Muscle of leg (tissue), 11 donors: ENCODE data around the gene GRPEL1. TPM values are rescaled to one million over a fixed set of nuclear protein-coding genes. Genes with fewer than 3 reads are reported as not detected.

Source experiments
- DNase-seq: peaks from one replicate; pipeline ENCODE4 v3.0.0; 2013
- H3K27ac ChIP-seq: one replicate; pipeline ENCODE4 v1.5.1; 2013; ENCODE audit warnings: mild to moderate bottlenecking, low read length, control low read depth
- H3K27me3 ChIP-seq: one replicate; pipeline ENCODE4 v1.6.1; 2013; ENCODE audit warnings: low read length; ENCODE audit not compliant: control insufficient read depth, insufficient read depth
- H3K36me3 ChIP-seq: one replicate; pipeline ENCODE4 v1.6.1; 2013; ENCODE audit warnings: low read length; ENCODE audit not compliant: control insufficient read depth, insufficient read depth
- H3K4me1 ChIP-seq: one replicate; pipeline ENCODE4 v1.6.1; 2013; ENCODE audit warnings: low read length; ENCODE audit not compliant: control insufficient read depth, insufficient read depth
- H3K4me3 ChIP-seq: one replicate; pipeline ENCODE4 v1.5.1; 2013; ENCODE audit warnings: low read length, control low read depth
- H3K9me3 ChIP-seq: replicated peaks from 2 replicates; pipeline ENCODE4 v1.6.1; 2013; ENCODE audit warnings: low read depth, low read length; ENCODE audit not compliant: control insufficient read depth
- WGBS: methylation state at CpG from one replicate; pipeline ENCODE4 v1.1.5; 2013; ENCODE audit warnings: missing lambda C conversion rate; ENCODE audit not compliant: insufficient coverage; 5-methylcytosine and 5-hydroxymethylcytosine counted together
- polyA plus RNA-seq, 8 donors: library from polyadenylated mRNA; unstranded; fragments of 120-200 nt; gene quantifications; one replicate each; pipeline versions ENCODE4 v1.2.1 to v1.2.3, GENCODE V29; 2013; ENCODE audit warnings: inconsistent platforms in 1 of 8, low replicate concordance in 1 of 8; ENCODE audit not compliant: insufficient read length in 8 of 8, insufficient read depth in 1 of 8
- total RNA-seq: library from RNA; stranded (reverse); fragments of 120-200 nt; gene quantifications from one replicate; pipeline ENCODE4 v1.2.4, GENCODE V29; 2013

GRPEL1 gene
- total and polyA plus RNA-seq, 9 donors = 27.7 to 31.5 (median 30.0) TPM

DNA sequence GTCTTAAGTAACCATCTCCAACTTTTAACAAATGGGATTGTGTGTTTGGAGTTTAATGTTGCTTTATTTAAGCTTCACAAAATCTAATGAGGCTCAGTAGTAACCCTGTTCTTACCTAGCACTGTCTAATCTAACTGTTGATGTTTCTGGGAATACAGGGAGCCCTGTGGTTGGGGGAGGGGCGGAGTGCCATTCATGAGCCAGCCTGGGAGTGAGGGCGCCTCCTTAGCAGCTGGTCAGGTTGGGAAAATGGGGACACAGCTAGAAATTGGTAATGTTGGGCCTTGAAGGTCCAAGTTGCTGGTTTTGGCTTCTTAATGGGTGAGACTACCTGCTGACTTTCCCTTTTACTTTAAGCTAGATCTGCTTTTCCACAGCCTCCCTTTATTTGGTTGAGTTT is 47.6 kb downstream of the GRPEL1 start:
- H3K4me1 ChIP-seq = peaks cover 11% of the 10 kb centered on the region
- WGBS = 80% methylated on average over 1 of the region's 2 CpGs
- DNase-seq = no peak
- peaks cover 71% of the 10 kb centered on the region for H3K36me3 ChIP-seq
- no peak overlapping the region for H3K4me3 ChIP-seq
- no peaks in the 10 kb centered on the region for H3K9me3 ChIP-seq
- no peak overlapping the region for H3K27ac ChIP-seq
- no peaks in the 10 kb centered on the region for H3K27me3 ChIP-seq

DNA sequence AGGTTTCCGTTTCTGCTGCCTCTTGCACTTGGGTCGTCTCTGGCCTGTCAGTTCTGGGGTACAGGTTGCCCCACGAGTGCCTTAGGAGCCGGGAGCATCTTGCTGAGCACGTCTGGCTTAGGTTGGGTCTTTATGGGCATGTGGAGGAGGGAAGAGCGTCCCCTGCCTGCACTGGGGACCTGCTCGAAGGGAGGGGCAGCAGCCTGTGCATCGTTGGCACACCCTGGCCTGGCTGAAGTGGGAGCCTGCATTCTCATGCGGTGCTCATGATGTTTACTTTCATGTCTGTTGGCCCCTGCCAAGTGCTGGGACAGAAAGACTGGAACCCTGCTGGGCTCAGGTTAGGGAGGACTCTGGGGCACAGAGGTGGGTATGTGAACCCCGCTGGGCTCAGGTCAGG is 48.5 kb downstream of the GRPEL1 start:
- no peak for DNase-seq
- 85% methylated on average over 8 of the region's 10 CpGs for WGBS
- no peak overlapping the region for H3K4me3 ChIP-seq
- no peaks in the 10 kb centered on the region for H3K27me3 ChIP-seq
- peaks cover 71% of the 10 kb centered on the region for H3K36me3 ChIP-seq
- no peak overlapping the region for H3K27ac ChIP-seq
- no peaks in the 10 kb centered on the region for H3K9me3 ChIP-seq
- H3K4me1 ChIP-seq = peaks cover 11% of the 10 kb centered on the region

DNA sequence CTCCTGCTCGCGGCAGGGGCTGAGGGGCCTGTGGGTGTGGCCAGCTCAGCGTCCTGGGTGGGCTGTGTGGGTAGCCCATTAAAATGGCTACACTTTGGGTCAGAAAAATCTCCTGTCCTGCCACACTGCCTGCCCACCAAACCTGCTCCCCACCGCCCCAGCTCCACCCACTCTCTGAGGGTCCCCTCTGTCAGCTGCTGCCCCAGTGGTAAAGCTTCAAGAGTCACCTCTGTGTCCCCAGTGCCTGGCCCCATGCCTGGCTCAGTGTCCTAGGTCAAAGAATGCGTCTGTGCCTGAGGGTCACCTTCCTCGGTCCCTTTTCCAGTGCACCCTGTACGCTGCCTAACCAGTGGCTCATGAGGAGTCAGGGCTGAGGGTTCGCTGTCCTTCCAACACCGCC is 49.6 kb downstream of the GRPEL1 start:
- peaks cover 11% of the 10 kb centered on the region for H3K4me1 ChIP-seq
- 94% methylated on average over 8 of the region's 9 CpGs for WGBS
- H3K27me3 ChIP-seq = no peaks in the 10 kb centered on the region
- peaks cover 63% of the 10 kb centered on the region for H3K36me3 ChIP-seq
- no peaks in the 10 kb centered on the region for H3K9me3 ChIP-seq
- no peak overlapping the region for H3K27ac ChIP-seq
- DNase-seq = no peak
- no peak overlapping the region for H3K4me3 ChIP-seq

DNA sequence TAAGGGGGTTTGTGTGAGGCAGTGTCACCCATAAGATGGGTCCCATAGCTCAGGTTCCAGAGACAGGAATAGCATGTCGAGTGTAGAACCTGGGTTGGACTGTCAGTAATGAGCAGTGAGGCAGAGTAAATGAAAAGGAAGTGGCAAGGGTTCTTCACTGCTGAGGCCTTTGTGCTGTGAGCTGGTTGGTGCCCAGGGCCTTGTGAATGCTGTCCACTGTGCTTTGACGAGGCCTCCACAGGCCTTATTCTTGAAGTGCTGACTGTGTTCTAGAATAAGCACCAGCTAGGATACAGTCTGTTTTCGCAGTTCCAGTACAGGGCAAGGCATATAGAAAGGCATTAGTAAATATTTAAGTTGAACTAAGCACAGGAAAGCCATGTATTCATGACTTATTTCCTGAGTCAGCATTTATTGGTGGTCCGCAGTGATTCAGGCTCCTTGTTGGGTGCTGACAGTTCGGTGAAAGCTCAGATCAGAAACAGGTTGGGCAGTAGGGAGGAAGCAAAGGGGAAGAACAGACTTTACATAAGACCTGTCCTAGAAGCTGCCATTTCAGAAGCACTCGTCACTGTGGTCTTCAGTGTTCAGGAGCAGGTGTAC is 50.3 kb downstream of the GRPEL1 start:
- 92% methylated on average over 6 of the region's 6 CpGs for WGBS
- Histone ChIP-seq H3K4me3 (no peak overlapping the region), H3K27me3 (no peaks in the 10 kb centered on the region), H3K4me1 (peaks cover 11% of the 10 kb centered on the region), H3K36me3 (peaks cover 64% of the 10 kb centered on the region), H3K27ac (no peak overlapping the region), H3K9me3 (no peaks in the 10 kb centered on the region)
- DNase-seq = no peak

DNA sequence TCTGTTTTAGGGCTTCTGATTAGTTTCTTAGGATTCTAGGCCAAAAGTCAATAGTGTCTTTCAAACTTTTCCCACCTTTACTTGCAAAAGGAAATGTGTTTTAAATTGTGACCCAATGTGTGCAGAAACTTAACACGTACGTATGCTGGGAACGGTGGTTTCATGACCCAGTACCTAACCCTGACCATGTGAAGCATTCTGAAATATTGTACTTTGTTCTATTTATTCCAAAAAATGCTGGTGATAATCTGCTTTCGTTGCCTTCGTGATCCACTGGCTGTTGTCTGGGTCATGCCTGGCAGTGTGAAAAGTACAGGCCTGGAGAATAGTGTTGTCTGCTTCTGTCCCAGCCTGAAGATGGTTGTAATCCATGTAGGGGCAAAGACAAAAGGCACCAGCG is 51.4 kb downstream of the GRPEL1 start:
- H3K9me3 ChIP-seq = no peaks in the 10 kb centered on the region
- H3K4me1 ChIP-seq = peaks cover 11% of the 10 kb centered on the region
- peaks cover 55% of the 10 kb centered on the region for H3K36me3 ChIP-seq
- no peak for DNase-seq
- no peak overlapping the region for H3K27ac ChIP-seq
- 95% methylated on average over 3 of the region's 6 CpGs for WGBS
- no peak overlapping the region for H3K4me3 ChIP-seq
- no peaks in the 10 kb centered on the region for H3K27me3 ChIP-seq

DNA sequence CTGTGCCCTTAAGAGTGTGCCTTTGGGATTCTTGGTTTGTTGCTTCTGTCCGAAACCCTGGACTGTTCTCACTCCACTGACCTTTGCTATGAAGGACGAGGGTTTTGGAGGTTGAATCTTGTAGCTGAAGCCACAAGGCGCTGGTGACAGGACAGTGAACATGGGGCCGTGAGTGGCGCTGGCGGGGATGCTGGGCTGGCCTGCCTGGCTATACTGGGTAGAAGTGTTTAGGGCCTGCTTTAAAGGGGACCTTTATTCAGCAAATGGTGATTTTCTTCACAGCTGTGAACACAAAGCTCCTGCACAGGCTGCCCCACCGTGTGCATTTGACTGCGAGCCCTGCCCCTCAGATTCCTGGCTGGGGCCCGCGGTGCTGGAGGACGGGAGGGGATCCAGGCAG is 51.8 kb downstream of the GRPEL1 start:
- Histone ChIP-seq H3K27me3 (no peaks in the 10 kb centered on the region), H3K4me1 (peaks cover 11% of the 10 kb centered on the region), H3K27ac (no peak overlapping the region), H3K9me3 (no peaks in the 10 kb centered on the region), H3K36me3 (peaks cover 56% of the 10 kb centered on the region), H3K4me3 (no peak overlapping the region)
- no peak for DNase-seq
- 78% methylated on average over 10 of the region's 11 CpGs for WGBS

DNA sequence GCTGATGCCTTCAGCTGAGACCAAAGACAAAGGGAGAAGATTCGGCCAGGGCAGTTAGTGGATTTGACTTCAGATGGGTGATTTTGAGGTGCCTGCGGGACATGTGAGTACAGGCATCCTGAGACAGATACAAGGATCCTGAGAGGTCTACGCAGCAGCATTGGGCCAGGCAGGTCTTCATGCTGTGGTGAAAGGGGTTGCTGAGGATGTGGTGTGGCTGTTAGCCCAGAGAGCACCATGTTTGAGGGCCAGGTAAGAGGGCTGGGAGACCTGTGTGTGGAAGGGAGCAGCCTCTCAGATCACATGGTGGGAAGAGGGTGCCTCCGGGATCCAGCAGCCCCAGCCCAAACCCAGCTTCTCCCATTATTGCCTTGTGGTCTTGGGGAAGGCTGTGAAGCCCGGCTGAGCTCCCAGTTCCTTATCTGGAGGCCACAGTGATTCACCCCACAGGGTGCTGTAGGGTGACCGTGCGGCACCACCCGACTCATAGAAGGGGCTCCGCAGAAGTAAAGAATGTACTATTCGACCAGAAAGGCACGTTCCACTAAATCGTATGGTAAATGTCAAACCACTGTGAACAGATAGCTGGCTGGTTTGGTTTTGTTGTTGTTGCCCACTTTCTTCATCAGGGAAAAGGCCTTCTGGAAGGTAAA is 52.4 kb downstream of the GRPEL1 start:
- H3K27ac ChIP-seq = no peak overlapping the region
- no peak overlapping the region for H3K4me3 ChIP-seq
- no peaks in the 10 kb centered on the region for H3K9me3 ChIP-seq
- DNase-seq = no peak
- H3K36me3 ChIP-seq = peaks cover 56% of the 10 kb centered on the region
- H3K27me3 ChIP-seq = no peaks in the 10 kb centered on the region
- H3K4me1 ChIP-seq = peaks cover 11% of the 10 kb centered on the region
- WGBS = 95% methylated on average over 5 of the region's 12 CpGs

DNA sequence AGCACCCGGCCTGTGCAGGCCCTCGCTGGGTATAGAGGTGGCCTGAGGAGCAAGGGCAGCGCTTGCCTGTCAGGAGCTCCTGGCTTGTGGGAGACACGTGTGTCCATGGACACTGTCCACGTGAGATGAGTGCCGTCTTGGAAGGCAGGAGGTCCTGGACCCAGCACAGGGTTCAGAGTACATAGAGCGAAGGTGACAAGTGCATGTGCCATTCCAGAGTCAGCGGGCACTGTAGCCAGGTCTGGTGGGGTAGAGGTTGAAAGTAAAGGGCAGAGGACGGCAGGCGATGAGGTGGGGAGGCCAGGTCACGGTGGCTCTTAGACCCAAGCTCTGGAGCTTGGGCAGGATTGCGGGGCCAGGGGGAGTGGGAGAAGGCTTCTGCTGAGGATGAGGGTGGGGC is 53.0 kb downstream of the GRPEL1 start:
- no peaks in the 10 kb centered on the region for H3K27me3 ChIP-seq
- peaks cover 13% of the 10 kb centered on the region for H3K4me1 ChIP-seq
- H3K9me3 ChIP-seq = no peaks in the 10 kb centered on the region
- peaks cover 56% of the 10 kb centered on the region for H3K36me3 ChIP-seq
- DNase-seq = no peak
- no peak overlapping the region for H3K27ac ChIP-seq
- WGBS = 94% methylated on average over 12 of the region's 12 CpGs
- H3K4me3 ChIP-seq = no peak overlapping the region

DNA sequence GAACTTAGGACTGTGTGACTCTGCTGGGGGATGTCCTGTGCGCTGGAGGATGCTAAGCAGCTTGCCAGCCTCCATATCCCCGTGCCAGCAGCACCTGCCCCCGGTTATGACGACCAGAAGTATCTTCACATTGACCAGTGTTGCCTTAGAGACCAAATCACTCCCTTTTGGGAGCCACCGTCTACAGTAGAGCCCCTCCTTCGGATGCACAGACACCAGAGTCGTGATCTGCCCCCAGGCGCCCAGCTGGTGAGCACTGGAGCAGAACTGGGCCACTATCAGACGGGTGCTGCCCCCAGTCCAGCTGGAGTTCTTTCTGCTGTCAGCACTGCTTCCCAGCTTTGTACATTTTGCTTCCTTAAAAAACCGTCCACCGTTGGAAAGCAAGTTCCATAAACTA is 54.7 kb downstream of the GRPEL1 start:
- Histone ChIP-seq H3K9me3 (no peaks in the 10 kb centered on the region), H3K27ac (no peak overlapping the region), H3K4me1 (peaks cover 13% of the 10 kb centered on the region), H3K4me3 (no peak overlapping the region), H3K36me3 (peaks cover 54% of the 10 kb centered on the region), H3K27me3 (no peaks in the 10 kb centered on the region)
- DNase-seq = no peak
- WGBS = 94% methylated on average over 11 of the region's 11 CpGs

DNA sequence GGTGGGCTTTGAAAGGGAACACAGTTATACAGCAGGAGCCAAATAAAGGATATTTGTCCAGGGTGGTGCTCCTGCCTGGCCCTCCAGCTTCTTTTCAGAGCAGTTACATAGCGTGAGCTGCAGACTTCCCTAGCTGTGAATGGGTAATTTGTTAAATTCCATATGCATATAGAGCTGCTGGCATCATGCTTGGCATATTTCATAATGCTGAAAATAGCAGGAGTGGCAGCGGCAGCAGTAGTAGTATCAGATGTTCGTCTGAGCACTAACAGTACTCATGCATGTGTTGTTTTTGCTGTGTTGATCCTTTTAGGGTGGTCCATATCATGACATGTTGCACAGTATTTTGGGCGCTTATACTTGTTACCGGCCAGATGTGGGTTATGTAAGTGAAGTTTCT is 58.3 kb downstream of the GRPEL1 start:
- Histone ChIP-seq H3K27me3 (no peaks in the 10 kb centered on the region), H3K9me3 (no peaks in the 10 kb centered on the region), H3K4me1 (peaks cover 9% of the 10 kb centered on the region), H3K4me3 (no peak overlapping the region), H3K36me3 (peaks cover 49% of the 10 kb centered on the region), H3K27ac (peak overlapping the region; percentile 67)
- DNase-seq = no peak
- 87% methylated on average over 4 of the region's 5 CpGs for WGBS
